Heart left ventricle (tissue), 16 donors: ENCODE measurements around the gene SEMA5B. TPM values are rescaled to one million over a fixed set of nuclear protein-coding genes. Genes with fewer than 3 reads are reported as not detected.

ENCODE experiments used
- ATAC-seq, 4 donors: fragments of 200-7000 bp; cut with Tn5 transposase; one replicate each; pipeline ENCODE4 v1.9.1; 2020 to 2022; ENCODE audit warnings: moderate library complexity in 4 of 4, mild to moderate bottlenecking in 3 of 4, moderate number of reproducible peaks in 1 of 4
- DNase-seq, 5 donors: peaks; one replicate each; pipeline ENCODE4 v3.0.0-alpha.2; 2020
- H3K27ac ChIP-seq, 12 donors: fragments of 200-600 bp; sonication (generic) in 4 of 12; one replicate each; pipeline versions ENCODE4 v1.5.0 to v1.8.0; 2016 to 2022; ENCODE audit warnings: mild to moderate bottlenecking in 2 of 12
- H3K27me3 ChIP-seq, 9 donors: fragments of 200-600 bp; sonication (generic) in 2 of 9; one replicate each; pipeline versions ENCODE4 v1.5.1 to v1.8.0; 2016 to 2022; ENCODE audit warnings: mild to moderate bottlenecking in 3 of 9
- H3K36me3 ChIP-seq, 9 donors: fragments of 200-600 bp; sonication (generic) in 2 of 9; one replicate each; pipeline versions ENCODE4 v1.5.0 to v1.8.0; 2018 to 2022; ENCODE audit warnings: mild to moderate bottlenecking in 2 of 9
- H3K4me1 ChIP-seq, 12 donors: fragments of 200-600 bp; sonication (generic) in 4 of 12; one replicate each; pipeline versions ENCODE4 v1.5.0 to v1.8.0; 2016 to 2022; ENCODE audit warnings: mild to moderate bottlenecking in 3 of 12
- H3K4me3 ChIP-seq, 12 donors: fragments of 200-600 bp; sonication (generic) in 4 of 12; one replicate each; pipeline versions ENCODE4 v1.5.0 to v1.8.0; 2017 to 2022; ENCODE audit warnings: mild to moderate bottlenecking in 9 of 12, moderate library complexity in 4 of 12
- H3K9me3 ChIP-seq, 12 donors: fragments of 200-600 bp; sonication (generic) in 4 of 12; one replicate each; pipeline versions ENCODE4 v1.5.0 to v1.8.0; 2016 to 2022; ENCODE audit warnings: mild to moderate bottlenecking in 1 of 12
- CTCF ChIP-seq, 12 donors: fragments of 200-600 bp; sonication (generic) in 4 of 12; IDR thresholded peaks; one replicate each; pipeline versions ENCODE4 v1.5.0 to v1.8.0; 2018 to 2022; ENCODE audit warnings: antibody characterized with exemption in 12 of 12, mild to moderate bottlenecking in 5 of 12
- POLR2A ChIP-seq, 2 donors: fragments of 450-650 bp; IDR thresholded peaks; one replicate each; pipeline ENCODE4 v1.6.1; 2017; ENCODE audit warnings: antibody characterized with exemption in 2 of 2, mild to moderate bottlenecking in 2 of 2, moderate library complexity in 2 of 2
- WGBS, 4 donors: extraction: QIAGEN DNeasy Blood & Tissue Kit in 2 of 4; methylation state at CpG; one replicate each; pipeline versions ENCODE4 v1.1.5 to v1.1.7; 2013 to 2018; 5-methylcytosine and 5-hydroxymethylcytosine counted together
- intact Hi-C, 10 donors: fragments of 100-400 bp; cut with DNase I; formaldehyde crosslinking; loops; one replicate each; pipeline versions ENCODE4 v1.11.1 to v1.14.2; 2022
- polyA plus RNA-seq, 2 donors: library from polyadenylated mRNA; stranded (reverse); fragments of 200-250 nt; gene quantifications; one replicate each; pipeline ENCODE4 v1.2.3, GENCODE V29; 2013
- total RNA-seq, 9 donors: library from RNA; depleted of rRNA in 2 of 9; stranded (reverse); fragments of >200 nt in 2 of 9; fragmentation: NEBNext Ultra II Directional in 3 of 9; extraction: Animal tissue kit (Norgen Biotek cat#: 25700) in 3 of 9; gene quantifications; one replicate each; pipeline versions ENCODE4 v1.1.0 to v1.2.4, GENCODE V29; 2016 to 2023
- donor health status: ischemic (EF 13 %, LVEDD 7.1; RV severe dilation, severe dysfunction).
- donor health status: healthy with polysubstance abuse.
- donor health status: DM: no; HTN: yes; CAD: no.
- donor health status: DM: no; HTN: no; CAD: no.
- donor health status: ischemic (EF 25% LVEDD 6.9; RV normal size, moderate dysfunction).
- donor health status: ischemic (EF 25% LVEDD 5.7; RV mildly dilated, moderate dysfunction).
- donor health status: healthy.
- donor health status: DM: yes; HTN: yes; CAD: no.
- donor health status: ischemic (EF 35%, LVEDD 5.7; RV mildly dilated, moderate dysfunction).
- donor health status: nonischemic (EF 11% LVEDD 7.7; RV severe dilation, severe dysfunction).
- donor health status: DM: yes; HTN: yes; CAD: no.
- donor health status: PGD.
- donor health status: ischemic (EF 29% LVEDD 5.4; RV normal size, mild dysfunction).
- donor health status: nonischemic (EF 23%, LVEDD 6.1; RV moderate dilation, normal function).

The SEMA5B gene
- total and polyA plus RNA-seq, 11 donors = 2.2 to 16.7 (median 7.0) TPM

- H3K4me3 ChIP-seq = no peak overlapping the region
Measured at GRCh38 chr3:123012652-123013051, 14.9 kb downstream of the SEMA5B start.

GRCh38 chr3:123011447-123011846 is 16.1 kb downstream of the SEMA5B start:
- Histone ChIP-seq H3K27ac (no peak overlapping the region), H3K4me3 (no peak overlapping the region), H3K27me3 (no peaks in the 10 kb centered on the region), H3K4me1 (peaks cover 0 to 8% (median 0%) of the 10 kb centered on the region in 12 donors), H3K36me3 (peaks cover 0 to 3% (median 0%) of the 10 kb centered on the region in 9 donors), H3K9me3 (no peaks in the 10 kb centered on the region)
- TF ChIP-seq CTCF (IDR thresholded peaks at IDR 0.05) (no peak), POLR2A (IDR thresholded peaks at IDR 0.05) (no peak)
- ATAC-seq (no peak), DNase-seq (no peak)
- intact Hi-C loops = no loop called here
- WGBS, 4 donors = 84 to 100% (median 94%) methylated on average over 1 of the region's 1 CpG

More at GRCh38 chr3:123012652-123013051, 14.9 kb downstream of the SEMA5B start:
- ATAC-seq (no peak), DNase-seq (no peak)
- Histone ChIP-seq H3K4me1 (peaks cover 0 to 8% (median 0%) of the 10 kb centered on the region in 12 donors), H3K27me3 (no peaks in the 10 kb centered on the region), H3K27ac (no peak overlapping the region), H3K9me3 (no peaks in the 10 kb centered on the region), H3K36me3 (peaks cover 0 to 3% (median 0%) of the 10 kb centered on the region in 9 donors)
- TF ChIP-seq CTCF (IDR thresholded peaks at IDR 0.05) (no peak), POLR2A (IDR thresholded peaks at IDR 0.05) (no peak)
- intact Hi-C loops = no loop called here
- 98 to 100% (median 99%) methylated on average over 1 of the region's 1 CpG for WGBS, 4 donors

- H3K36me3 ChIP-seq = peaks cover 0 to 3% (median 0%) of the 10 kb centered on the region in 9 donors
- peaks cover 0 to 7% (median 0%) of the 10 kb centered on the region in 12 donors for H3K4me1 ChIP-seq
- DNase-seq (no peak), ATAC-seq (no peak)
- H3K27ac ChIP-seq = no peak overlapping the region
- TF ChIP-seq POLR2A (IDR thresholded peaks at IDR 0.05) (no peak), CTCF (IDR thresholded peaks at IDR 0.05) (no peak)
- 58 to 74% (median 68%) methylated on average over 6 of the region's 6 CpGs for WGBS, 4 donors
- intact Hi-C loops = no loop called here
- H3K9me3 ChIP-seq = no peaks in the 10 kb centered on the region
- no peaks in the 10 kb centered on the region for H3K27me3 ChIP-seq
- H3K4me3 ChIP-seq = no peak overlapping the region
Measured at GRCh38 chr3:123008840-123009239, 18.7 kb downstream of the SEMA5B start.

- no peak overlapping the region for H3K4me3 ChIP-seq
- 59 to 76% (median 67%) methylated on average over 2 of the region's 2 CpGs for WGBS, 4 donors
- no peaks in the 10 kb centered on the region for H3K9me3 ChIP-seq
- H3K36me3 ChIP-seq = no peaks in the 10 kb centered on the region
- TF ChIP-seq CTCF (IDR thresholded peaks at IDR 0.05) (no peak), POLR2A (IDR thresholded peaks at IDR 0.05) (no peak)
- intact Hi-C loops = no loop called here
- ATAC-seq = no peak
- no peaks in the 10 kb centered on the region for H3K4me1 ChIP-seq
- H3K27me3 ChIP-seq = no peaks in the 10 kb centered on the region
- DNase-seq = no peak
- H3K27ac ChIP-seq = no peak overlapping the region
Measured at GRCh38 chr3:123006609-123007008, 21.0 kb downstream of the SEMA5B start.
